GM19468 (cell line): ENCODE data around the gene TMOD1.

Experiments used
- ATAC-seq: cut with Tn5 transposase; IDR thresholded peaks from one replicate; pipeline ENCODE4 v1.9.1; 2021; ENCODE audit warnings: mild to moderate bottlenecking, moderate library complexity, moderate number of reproducible peaks; ENCODE audit not compliant: unreplicated experiment; ENCODE audit errors: extremely low read depth

The TMOD1 gene

DNA sequence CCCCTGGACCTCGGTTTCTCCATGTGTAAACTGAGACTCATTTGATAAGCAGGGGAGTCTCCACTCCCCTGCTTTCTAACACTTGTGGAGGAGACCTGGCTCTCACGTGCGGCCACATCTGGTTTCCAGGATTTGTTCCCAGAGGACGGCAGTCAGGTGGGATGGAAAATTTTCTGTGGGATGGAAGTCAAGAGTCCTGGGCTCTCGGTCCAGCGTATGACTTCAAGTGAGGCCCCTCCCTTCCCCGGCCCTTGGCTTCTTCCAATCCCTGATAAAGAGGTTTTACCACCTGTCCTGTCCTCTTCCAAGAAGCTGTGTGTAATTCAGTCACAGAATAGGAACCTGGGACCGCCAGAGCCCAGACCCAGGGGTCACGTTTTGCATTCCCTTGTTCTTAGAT is 35.0 kb downstream of the TMOD1 start:
- no peak for ATAC-seq

DNA sequence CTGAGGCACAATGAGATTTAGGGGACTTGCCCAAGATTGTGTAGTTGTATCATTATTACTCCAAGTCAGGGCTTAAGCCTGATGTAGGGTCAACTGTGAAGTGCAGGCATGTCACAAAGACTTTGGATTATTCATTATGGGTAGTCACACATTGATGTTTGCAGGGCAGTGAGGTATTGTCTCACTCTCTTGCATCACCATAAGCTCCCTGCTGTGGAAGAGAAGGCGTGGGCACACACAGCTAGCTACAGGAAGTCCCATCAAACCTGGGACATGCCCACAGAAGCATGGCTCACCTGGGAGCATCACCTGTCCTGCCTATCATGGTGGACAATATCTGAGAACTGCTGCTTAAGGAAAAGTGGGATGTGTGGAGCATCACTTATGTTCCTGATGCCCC is 42.1 kb downstream of the TMOD1 start:
- ATAC-seq: no peak

- ATAC-seq: no peak
Measured at GRCh38 chr9:97545486-97545885, 44.0 kb downstream of the TMOD1 start.

GRCh38 chr9:97547098-97547829 is 45.8 kb downstream of the TMOD1 start:
- ATAC-seq: no peak

- no peak for ATAC-seq
Measured at GRCh38 chr9:97548379-97548778, 46.9 kb downstream of the TMOD1 start.

- ATAC-seq: no peak
Measured at GRCh38 chr9:97548819-97549540, 47.5 kb downstream of the TMOD1 start.

- ATAC-seq: no peak
Measured at GRCh38 chr9:97550386-97550785, 48.9 kb downstream of the TMOD1 start.

- no peak for ATAC-seq
Measured at GRCh38 chr9:97551308-97551707, 49.8 kb downstream of the TMOD1 start.

DNA sequence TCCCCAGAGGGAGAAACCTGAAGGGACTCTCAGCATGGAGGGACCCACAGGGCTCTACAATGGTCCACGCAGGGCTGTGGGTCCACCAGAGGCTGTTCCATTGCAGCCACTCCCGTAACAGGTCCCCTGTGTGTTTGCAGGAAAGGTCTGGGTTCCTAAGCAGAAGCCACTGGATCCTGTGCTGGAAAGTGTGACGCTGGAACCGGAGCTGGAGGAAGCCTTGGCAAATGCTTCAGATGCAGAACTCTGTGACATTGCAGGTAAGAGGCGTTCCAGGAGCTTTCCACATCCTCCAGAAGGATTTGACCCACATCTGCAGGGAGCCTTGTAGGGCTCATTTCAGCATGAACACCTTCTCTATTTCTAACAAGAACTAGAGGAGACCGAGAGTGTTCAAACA is 51.7 kb downstream of the TMOD1 start:
- ATAC-seq: no peak

- ATAC-seq: no peak
Measured at GRCh38 chr9:97553841-97554240, 52.4 kb downstream of the TMOD1 start.

DNA sequence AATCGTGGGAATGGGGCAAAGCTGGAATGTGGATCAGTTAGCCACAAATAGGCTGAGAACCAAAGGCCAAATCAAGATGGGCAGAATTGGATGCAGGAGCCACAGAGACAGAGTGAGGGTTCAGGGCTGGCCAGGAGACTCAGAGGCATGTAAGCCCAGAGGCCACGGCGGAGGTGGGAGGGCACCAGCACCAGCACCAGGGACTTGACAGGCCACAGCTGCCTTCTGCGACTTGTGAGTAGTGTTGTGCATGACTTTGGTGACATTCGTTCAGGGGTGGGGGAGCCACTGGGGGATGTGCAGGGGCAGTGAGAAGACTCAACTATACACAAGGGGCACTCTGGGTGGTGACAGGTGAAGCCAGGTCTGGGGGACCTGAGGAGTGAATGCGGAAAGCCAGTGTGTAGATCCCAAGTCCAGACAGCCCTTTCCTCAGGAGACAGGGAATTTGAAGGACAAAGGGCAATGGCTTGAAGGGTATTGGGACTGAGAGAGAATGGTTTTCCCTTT is 53.2 kb downstream of the TMOD1 start:
- no peak for ATAC-seq

GRCh38 chr9:97555164-97555563 is 53.7 kb downstream of the TMOD1 start:
- no peak for ATAC-seq

- ATAC-seq: no peak
Measured at GRCh38 chr9:97556036-97556720, 54.7 kb downstream of the TMOD1 start.

GRCh38 chr9:97556721-97557605 is 55.5 kb downstream of the TMOD1 start:
- no peak for ATAC-seq

GRCh38 chr9:97557606-97558095 is 56.2 kb downstream of the TMOD1 start:
- no peak for ATAC-seq

DNA sequence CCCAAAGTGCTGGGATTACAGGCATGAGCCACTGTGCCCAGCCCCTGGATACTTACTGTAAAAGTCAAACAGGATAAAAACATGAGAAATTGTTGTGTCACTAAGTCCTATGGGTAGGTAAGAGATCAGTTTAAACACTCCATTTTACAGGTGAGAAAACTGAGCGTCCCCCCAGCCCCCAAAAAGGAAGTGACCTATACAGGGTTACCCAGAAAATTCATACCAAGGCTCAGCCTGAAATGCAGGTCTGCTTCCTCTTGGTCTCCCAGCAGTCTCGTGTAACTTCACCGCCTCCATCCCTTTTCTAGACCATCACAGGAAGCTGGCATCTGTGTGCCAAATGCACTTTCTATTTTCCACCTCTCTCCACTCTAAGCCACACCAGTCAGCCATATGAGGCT is 57.2 kb downstream of the TMOD1 start:
- no peak for ATAC-seq

GRCh38 chr9:97559111-97559514 is 57.6 kb downstream of the TMOD1 start:
- peak; percentile 65 for ATAC-seq

DNA sequence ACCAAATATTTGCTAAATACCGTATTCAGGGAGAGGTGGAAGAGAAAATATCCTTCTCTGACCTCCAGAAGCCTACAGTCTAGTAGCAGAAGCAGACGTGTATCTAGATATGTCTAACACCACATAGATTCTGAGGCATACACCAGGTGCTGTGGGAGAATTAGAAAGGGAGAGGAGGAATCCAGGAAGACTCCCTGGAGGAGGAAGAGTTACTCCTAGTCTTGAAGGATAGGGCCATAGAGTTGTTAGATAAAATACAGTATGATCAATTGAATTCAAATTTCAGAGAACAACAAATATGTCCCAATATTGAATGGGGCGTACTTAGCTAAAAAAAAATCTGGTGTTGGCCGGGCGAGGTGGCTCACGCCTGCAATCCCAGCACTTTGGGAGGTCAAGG is 58.7 kb downstream of the TMOD1 start:
- ATAC-seq: no peak

DNA sequence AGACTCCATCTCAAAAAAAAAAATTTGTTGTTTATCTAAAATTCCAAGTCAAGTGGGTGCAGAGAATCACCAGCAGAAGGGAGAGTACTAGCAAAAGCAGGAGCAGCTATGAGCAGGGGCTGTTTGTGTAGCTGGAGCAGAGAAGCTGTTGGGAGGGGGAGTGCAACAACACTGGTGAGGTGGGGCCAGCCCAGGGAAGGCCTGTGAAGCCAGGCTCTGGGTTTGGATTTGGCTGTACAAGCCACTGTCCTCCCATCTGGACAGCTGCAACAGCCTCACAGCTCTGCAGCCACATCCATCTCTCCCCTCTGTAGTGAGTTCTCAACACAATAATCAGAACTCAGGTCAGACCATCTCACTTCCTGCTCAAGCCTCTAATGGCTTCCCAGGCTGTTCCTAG is 59.4 kb downstream of the TMOD1 start:
- ATAC-seq: no peak

DNA sequence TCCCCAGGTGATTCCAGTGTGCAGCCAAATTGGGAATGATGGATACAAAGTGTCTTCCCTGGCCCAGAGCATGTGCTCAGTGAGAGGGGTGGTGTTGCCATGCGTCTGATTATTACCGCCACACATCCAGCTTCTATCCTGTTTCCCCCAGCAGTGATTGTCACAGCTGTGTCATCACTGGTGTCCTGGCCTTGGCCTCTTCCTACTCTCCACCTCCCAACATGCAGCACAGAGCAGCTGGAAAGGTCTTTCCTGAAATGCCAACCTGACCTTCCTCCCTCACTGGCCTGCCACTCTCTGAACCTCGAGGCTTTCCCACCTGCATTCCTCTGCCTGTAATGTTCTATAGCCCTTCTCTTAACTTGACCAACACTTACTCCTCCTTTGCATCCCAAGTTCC is 60.0 kb downstream of the TMOD1 start:
- ATAC-seq: no peak
